HFF-Myc (cell line): ENCODE results near the gene ANO1.

Experiments used
- DNase-seq: peaks from one replicate; pipeline ENCODE4 v3.0.0-alpha.2; 2011; ENCODE audit warnings: low read depth; ENCODE audit errors: extremely low read depth
- H3K4me3 ChIP-seq: replicated peaks from 2 replicates; pipeline ENCODE4 v1.5.1; 2011; ENCODE audit warnings: low read depth, mild to moderate bottlenecking, control low read depth, low read length
- CTCF ChIP-seq: IDR thresholded peaks from 2 replicates; pipeline ENCODE4 v1.5.1; 2012; ENCODE audit warnings: mild to moderate bottlenecking, low read depth, low read length, control low read depth; ENCODE audit errors: missing control alignments

ANO1 gene

GRCh38 chr11:70233034-70233433 lies 154.9 kb downstream of the ANO1 start:
- TF ChIP-seq CTCF = no peak
- H3K4me3 ChIP-seq = no peak overlapping the region
- DNase-seq = no peak

- no peak for DNase-seq
- TF ChIP-seq CTCF = no peak
- no peak overlapping the region for H3K4me3 ChIP-seq
These were observed 155.4 kb downstream of the ANO1 start for GRCh38 chr11:70233511-70233934.

DNA sequence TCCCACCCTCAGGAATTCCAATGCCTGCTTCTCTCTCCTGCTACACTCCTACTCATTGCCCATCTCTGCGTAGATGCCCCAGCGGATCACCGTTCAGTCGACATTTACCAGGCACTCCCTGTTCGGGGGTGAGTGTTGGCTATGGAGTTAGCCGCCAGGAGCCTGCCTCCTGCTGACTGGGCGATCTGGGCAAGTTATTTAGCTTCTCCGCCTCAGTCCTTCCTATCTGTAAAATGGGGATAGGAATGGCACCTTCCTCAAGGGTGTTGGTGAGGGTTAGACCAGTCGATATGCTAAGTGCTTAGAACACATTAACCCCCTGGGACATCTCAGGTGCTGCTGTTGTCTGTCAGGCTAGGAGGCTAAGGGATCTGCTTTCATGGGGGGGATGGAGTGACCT lies 155.8 kb downstream of the ANO1 start:
- DNase-seq = no peak
- no peak overlapping the region for H3K4me3 ChIP-seq
- no peak for TF ChIP-seq CTCF
